ENCODE measurements around the gene ARPC1A.
"Not testable (repeated sequence)": the region's sequence is repeated elsewhere in the genome, so short reads cannot be mapped to it uniquely, and the experiment has no call there.

Gene ARPC1A

GRCh38 chr7:99325592-99326407 lies at the start of gene ARPC1A:
Gene ARPC1A, plus strand, starts transcription at chr7:99325898. Its CDS starts 7,456 bp downstream, at chr7:99333354.
- FAIRE-seq: no peak
- peak; percentile 94 for DNase-seq (ENCODE audit: insufficient read length, low spot score)
- peak; percentile 97 for TF ChIP-seq POLR2A (IDR thresholded peaks at IDR 0.05; ENCODE audit: low read depth, low read length)

DNA sequence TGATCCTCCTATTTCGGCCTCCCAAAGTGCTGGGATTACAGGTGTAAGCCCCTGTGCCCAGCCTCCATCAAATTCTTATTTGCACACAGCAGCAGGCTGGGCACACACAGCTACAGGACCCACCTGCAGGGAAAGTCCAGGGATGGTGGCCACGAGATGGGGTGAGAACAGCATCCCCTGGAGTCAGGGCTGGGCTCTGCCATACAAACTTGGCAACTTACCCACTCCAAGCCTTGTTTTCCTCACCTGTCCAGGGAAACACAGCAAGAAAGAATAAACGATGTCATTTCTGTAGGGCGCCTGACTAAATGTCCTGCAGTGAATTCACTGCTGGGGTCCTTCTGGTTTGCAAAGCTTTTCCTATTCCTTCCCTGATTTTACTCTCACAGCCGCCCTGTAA lies 47.5 kb upstream of the ARPC1A start:
- no peak for DNase-seq (ENCODE audit: insufficient read length, low spot score)
- FAIRE-seq: no peak
- no peak for TF ChIP-seq POLR2A (IDR thresholded peaks at IDR 0.05; ENCODE audit: low read depth, low read length)

GRCh38 chr7:99284165-99284564 lies 41.5 kb upstream of the ARPC1A start:
- FAIRE-seq; DNase-seq (ENCODE audit: insufficient read length, low spot score): not testable (repeated sequence)

GRCh38 chr7:99287779-99288534 lies 37.7 kb upstream of the ARPC1A start:
- TF ChIP-seq POLR2A (IDR thresholded peaks at IDR 0.05; ENCODE audit: low read depth, low read length): no peak
- DNase-seq (ENCODE audit: insufficient read length, low spot score): no peak
- FAIRE-seq: no peak

DNA sequence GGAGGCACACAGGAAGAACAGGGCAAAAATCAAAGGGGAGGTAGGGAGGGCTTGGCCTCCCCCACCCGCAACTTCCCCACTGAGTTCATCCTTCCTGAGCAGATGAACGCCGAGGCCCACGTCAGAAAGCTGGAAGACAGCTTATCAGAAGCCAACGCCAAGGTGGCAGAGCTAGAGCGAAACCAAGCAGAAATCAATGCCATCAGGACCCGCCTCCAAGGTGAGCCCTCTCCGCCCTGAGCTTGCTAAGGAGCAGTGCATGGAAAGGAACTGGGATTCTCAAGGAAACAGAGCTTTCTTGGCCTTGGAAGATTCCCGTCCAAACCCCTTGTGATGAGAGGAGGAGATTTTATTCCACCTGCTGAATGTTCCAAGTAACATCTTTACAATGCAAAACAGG lies 36.5 kb upstream of the ARPC1A start:
- no peak for TF ChIP-seq POLR2A (IDR thresholded peaks at IDR 0.05; ENCODE audit: low read depth, low read length)
- FAIRE-seq: no peak

GRCh38 chr7:99290148-99290547 lies 35.5 kb upstream of the ARPC1A start:
- not testable (repeated sequence) for FAIRE-seq; DNase-seq (ENCODE audit: insufficient read length, low spot score)

More for the DNA sequence above, 36.5 kb upstream of the ARPC1A start:
- DNase-seq (ENCODE audit: insufficient read length, low spot score): no peak

DNA sequence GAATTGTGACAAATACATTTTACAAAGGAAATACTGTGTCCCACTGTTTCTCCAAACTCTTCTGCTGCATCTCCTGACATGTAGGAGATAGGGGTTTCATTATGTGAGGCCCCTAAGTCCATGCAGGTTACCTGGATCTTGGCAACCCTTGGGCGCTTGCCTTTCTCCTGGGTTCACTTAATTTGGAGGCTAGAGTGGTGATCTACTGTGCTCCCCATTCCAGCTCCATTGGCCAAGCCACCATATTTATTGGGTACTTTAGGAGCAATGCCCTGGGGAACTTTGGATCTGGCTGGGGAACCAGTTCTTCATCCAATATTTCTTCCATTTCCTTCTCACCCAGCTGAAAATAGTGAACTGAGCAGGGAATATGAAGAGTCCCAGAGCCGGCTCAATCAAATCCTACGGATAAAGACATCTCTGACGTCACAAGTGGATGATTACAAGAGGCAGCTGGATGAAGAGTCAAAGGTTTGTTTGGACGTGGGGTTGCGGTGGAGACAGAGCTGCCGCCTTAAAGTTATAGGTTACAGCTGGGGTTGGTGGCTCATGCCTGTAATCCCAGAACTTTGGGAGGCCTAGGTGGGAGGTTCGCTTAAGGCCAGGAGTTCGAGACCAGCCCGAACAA lies 34.6 kb upstream of the ARPC1A start:
- DNase-seq (ENCODE audit: insufficient read length, low spot score): no peak
- FAIRE-seq: no peak
- TF ChIP-seq POLR2A (IDR thresholded peaks at IDR 0.05; ENCODE audit: low read depth, low read length): no peak

DNA sequence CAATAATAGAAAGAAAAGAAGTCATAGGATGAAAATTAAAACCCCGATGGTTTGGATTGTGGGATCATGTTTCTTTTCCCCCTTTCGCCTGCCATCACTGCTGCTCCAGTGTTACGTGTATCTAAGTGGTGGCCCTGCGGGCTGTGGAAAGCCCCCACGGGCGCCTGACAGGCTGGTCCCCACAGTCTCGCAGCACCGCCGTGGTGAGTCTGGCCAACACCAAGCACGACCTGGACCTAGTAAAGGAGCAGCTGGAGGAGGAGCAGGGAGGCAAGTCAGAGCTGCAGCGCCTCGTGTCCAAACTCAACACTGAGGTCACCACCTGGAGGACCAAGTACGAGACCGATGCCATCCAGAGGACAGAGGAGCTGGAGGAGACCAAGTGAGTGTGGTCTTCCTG lies 33.6 kb upstream of the ARPC1A start:
- FAIRE-seq (no peak), DNase-seq (ENCODE audit: insufficient read length, low spot score) (no peak)
- no peak for TF ChIP-seq POLR2A (IDR thresholded peaks at IDR 0.05; ENCODE audit: low read depth, low read length)

DNA sequence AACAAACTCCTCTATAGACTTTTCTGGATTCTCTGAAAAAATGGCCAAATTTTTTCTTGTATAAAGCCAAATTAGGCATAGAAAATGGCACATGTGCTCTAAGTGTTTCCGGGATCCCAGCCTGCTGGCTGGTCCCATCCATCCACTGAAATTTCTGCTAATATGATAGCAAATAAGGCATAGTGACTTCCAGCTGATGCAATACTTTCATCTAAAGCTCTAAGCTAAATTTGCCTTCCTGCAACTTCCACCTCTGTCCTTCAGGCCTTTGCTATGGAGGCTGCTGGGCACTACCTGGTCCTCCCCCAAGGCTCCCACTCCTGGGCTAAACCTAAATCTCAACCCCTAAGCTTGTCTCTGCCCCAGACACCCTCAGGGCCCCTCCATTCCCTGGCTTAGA lies 32.5 kb upstream of the ARPC1A start:
- no peak for DNase-seq (ENCODE audit: insufficient read length, low spot score)
- FAIRE-seq: no peak
- TF ChIP-seq POLR2A (IDR thresholded peaks at IDR 0.05; ENCODE audit: low read depth, low read length): no peak

DNA sequence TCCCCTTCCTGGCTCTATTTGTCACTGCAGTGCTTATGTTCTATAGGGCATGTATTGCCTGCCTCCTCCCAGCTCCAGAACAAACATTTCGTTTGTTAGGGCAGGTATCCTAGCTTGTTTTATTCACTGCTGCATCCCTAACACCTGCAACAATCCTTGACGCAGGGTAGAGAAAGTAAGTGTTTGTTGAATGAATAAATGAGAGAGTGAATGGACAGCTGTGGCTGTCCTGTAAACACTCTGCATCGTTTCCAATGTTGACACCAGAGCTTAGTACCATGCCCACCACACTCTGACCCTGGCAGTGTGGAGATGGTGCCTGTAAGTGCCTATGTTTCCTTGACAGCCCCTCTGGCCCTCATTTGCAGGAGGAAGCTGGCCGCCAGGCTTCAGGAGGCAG lies 32.0 kb upstream of the ARPC1A start:
- DNase-seq (ENCODE audit: insufficient read length, low spot score) (no peak), FAIRE-seq (no peak)
- no peak for TF ChIP-seq POLR2A (IDR thresholded peaks at IDR 0.05; ENCODE audit: low read depth, low read length)

- DNase-seq (ENCODE audit: insufficient read length, low spot score): no peak
- no peak for FAIRE-seq
- TF ChIP-seq POLR2A (IDR thresholded peaks at IDR 0.05; ENCODE audit: low read depth, low read length): no peak
Observed at GRCh38 chr7:99296471-99296870, 29.2 kb upstream of the ARPC1A start.

GRCh38 chr7:99301496-99301895 lies 24.2 kb upstream of the ARPC1A start:
- TF ChIP-seq POLR2A (IDR thresholded peaks at IDR 0.05; ENCODE audit: low read depth, low read length): no peak
- FAIRE-seq (no peak), DNase-seq (ENCODE audit: insufficient read length, low spot score) (no peak)

- no peak for TF ChIP-seq POLR2A (IDR thresholded peaks at IDR 0.05; ENCODE audit: low read depth, low read length)
- no peak for DNase-seq (ENCODE audit: insufficient read length, low spot score)
- FAIRE-seq: no peak
Observed at GRCh38 chr7:99305473-99306260, 20.0 kb upstream of the ARPC1A start.

All from H54 (cell line).